HepG2 (cell line): ENCODE results near the gene FLAD1. TPM values are rescaled to one million over a fixed set of nuclear protein-coding genes. Genes with fewer than 3 reads are reported as not detected.
A peak's percentile ranks its signal among the peaks of the same experiment; 100 is the strongest.

Source experiments
- ELF3 ChIP-seq: IDR thresholded peaks from 2 replicates; pipeline ENCODE4 v1.6.1; 2016; ENCODE audit warnings: missing genetic modification reagents, missing compliant biosample characterization
- FOXA3 ChIP-seq: IDR thresholded peaks from 2 replicates; pipeline ENCODE4 v1.6.1; 2016; ENCODE audit warnings: missing genetic modification reagents, missing compliant biosample characterization
- GLI4 ChIP-seq: sonication (generic); formaldehyde crosslinking; IDR thresholded peaks from 2 replicates; pipeline ENCODE4 v1.5.1; 2020; ENCODE audit warnings: missing genetic modification reagents, mild to moderate bottlenecking, moderate library complexity, borderline replicate concordance
- HMG20B ChIP-seq: conservative IDR thresholded peaks from 2 replicates; pipeline ENCODE4 v1.6.1; 2016; ENCODE audit warnings: missing genetic modification reagents, missing compliant biosample characterization
- JUN ChIP-seq: sonication (generic); formaldehyde crosslinking; IDR thresholded peaks from 2 replicates; pipeline ENCODE4 v1.4.0; 2020; ENCODE audit warnings: mild to moderate bottlenecking, missing genetic modification reagents
- MTERF4 ChIP-seq: sonication (generic); formaldehyde crosslinking; IDR thresholded peaks from 2 replicates; pipeline ENCODE4 v1.8.0; 2023; ENCODE audit warnings: mild to moderate bottlenecking, missing genetic modification reagents
- NR2C2 ChIP-seq: sonication (generic); formaldehyde crosslinking; IDR thresholded peaks from 2 replicates; pipeline ENCODE4 v1.4.0; 2020; ENCODE audit warnings: missing genetic modification reagents, mild to moderate bottlenecking, moderate library complexity, borderline replicate concordance
- PHB2 ChIP-seq: fragments of 450-650 bp; IDR thresholded peaks from 2 replicates; pipeline ENCODE4 v1.6.1; 2018; ENCODE audit not compliant: partially characterized antibody
- SIX1 ChIP-seq: sonication (generic); formaldehyde crosslinking; IDR thresholded peaks from 2 replicates; pipeline ENCODE4 v1.4.0; 2020; ENCODE audit warnings: missing genetic modification reagents, borderline replicate concordance
- SMAD1 ChIP-seq: sonication (generic); formaldehyde crosslinking; IDR thresholded peaks from 2 replicates; pipeline ENCODE4 v1.4.0; 2020; ENCODE audit warnings: missing genetic modification reagents, low read depth, mild to moderate bottlenecking, borderline replicate concordance
- TRIM22 ChIP-seq: fragments of 450-650 bp; IDR thresholded peaks from 2 replicates; pipeline ENCODE4 v1.6.1; 2017
- XRCC5 ChIP-seq: fragments of 200-400 bp; formaldehyde crosslinking; optimal IDR thresholded peaks from 2 replicates; pipeline ENCODE3; 2017; ENCODE audit warnings: mild to moderate bottlenecking, low read length
- ZNF101 ChIP-seq: sonication (generic); formaldehyde crosslinking; IDR thresholded peaks from 2 replicates; pipeline ENCODE4 v1.4.0; 2020; ENCODE audit warnings: mild to moderate bottlenecking, low read depth, missing genetic modification reagents, borderline replicate concordance
- ZNF276 ChIP-seq: sonication (generic); formaldehyde crosslinking; IDR thresholded peaks from 2 replicates; pipeline ENCODE4 v1.4.0; 2020; ENCODE audit warnings: mild to moderate bottlenecking, low read depth, missing genetic modification reagents
- ZNF333 ChIP-seq: sonication (generic); formaldehyde crosslinking; IDR thresholded peaks from 2 replicates; pipeline ENCODE4 v1.4.0; 2020; ENCODE audit warnings: mild to moderate bottlenecking, missing genetic modification reagents, borderline replicate concordance
- ZNF343 ChIP-seq: sonication (generic); formaldehyde crosslinking; IDR thresholded peaks from 2 replicates; pipeline ENCODE4 v1.4.0; 2020; ENCODE audit warnings: mild to moderate bottlenecking, missing genetic modification reagents
- ZNF383 ChIP-seq: sonication (generic); formaldehyde crosslinking; IDR thresholded peaks from 2 replicates; pipeline ENCODE4 v1.4.0; 2020; ENCODE audit warnings: missing genetic modification reagents, mild to moderate bottlenecking, borderline replicate concordance
- ZNF7 ChIP-seq: IDR thresholded peaks from 2 replicates; pipeline ENCODE4 v1.6.1; 2016; ENCODE audit warnings: missing biosample characterization, missing genetic modification reagents
- ZNF780A ChIP-seq: sonication (generic); formaldehyde crosslinking; IDR thresholded peaks from 2 replicates; pipeline ENCODE4 v1.8.0; 2022; ENCODE audit warnings: mild to moderate bottlenecking, missing genetic modification reagents, moderate library complexity
- polyA plus RNA-seq, 8 experiments: library from polyadenylated mRNA; depleted of rRNA in 3 of 8; stranded (reverse) in 7 of 8; unstranded in 1 of 8; fragments of >200 nt; fragmentation: Illumina TruSeq in 4 of 8; extraction: Trizol in 4 of 8; gene quantifications; 2 replicates each; pipeline versions ENCODE4 v1.2.1 to v1.2.3, GENCODE V29; 2011 to 2016; ENCODE audit warnings: low read depth in 4 of 8, missing spikeins in 1 of 8, mixed read lengths in 1 of 8; ENCODE audit not compliant: insufficient read depth in 1 of 8
- total RNA-seq, 5 experiments: library from RNA; depleted of rRNA; stranded (reverse); fragments of >200 nt; fragmentation: Illumina TruSeq; extraction: Trizol; gene quantifications; 2 replicates each; pipeline ENCODE4 v1.2.3, GENCODE V29; 2016; ENCODE audit warnings: low read depth in 1 of 5
- TF ChIP-seq, protein P1 (sequence below): sonication (generic); formaldehyde crosslinking; conservative IDR thresholded peaks from 2 replicates; pipeline ENCODE4 v1.5.0; 2020; ENCODE audit warnings: missing genetic modification reagents
- TF ChIP-seq, protein P2 (sequence below): sonication (generic); formaldehyde crosslinking; IDR thresholded peaks from 2 replicates; pipeline ENCODE4 v1.9.0; 2021; ENCODE audit warnings: missing genetic modification reagents, mild to moderate bottlenecking, borderline replicate concordance

The FLAD1 gene
- total and polyA plus RNA-seq, 2 of the 13 experiments (the other 11 are each of a cell fraction or from before 2014, with no cell fraction given) = 25.9 to 32.8 TPM

DNA sequence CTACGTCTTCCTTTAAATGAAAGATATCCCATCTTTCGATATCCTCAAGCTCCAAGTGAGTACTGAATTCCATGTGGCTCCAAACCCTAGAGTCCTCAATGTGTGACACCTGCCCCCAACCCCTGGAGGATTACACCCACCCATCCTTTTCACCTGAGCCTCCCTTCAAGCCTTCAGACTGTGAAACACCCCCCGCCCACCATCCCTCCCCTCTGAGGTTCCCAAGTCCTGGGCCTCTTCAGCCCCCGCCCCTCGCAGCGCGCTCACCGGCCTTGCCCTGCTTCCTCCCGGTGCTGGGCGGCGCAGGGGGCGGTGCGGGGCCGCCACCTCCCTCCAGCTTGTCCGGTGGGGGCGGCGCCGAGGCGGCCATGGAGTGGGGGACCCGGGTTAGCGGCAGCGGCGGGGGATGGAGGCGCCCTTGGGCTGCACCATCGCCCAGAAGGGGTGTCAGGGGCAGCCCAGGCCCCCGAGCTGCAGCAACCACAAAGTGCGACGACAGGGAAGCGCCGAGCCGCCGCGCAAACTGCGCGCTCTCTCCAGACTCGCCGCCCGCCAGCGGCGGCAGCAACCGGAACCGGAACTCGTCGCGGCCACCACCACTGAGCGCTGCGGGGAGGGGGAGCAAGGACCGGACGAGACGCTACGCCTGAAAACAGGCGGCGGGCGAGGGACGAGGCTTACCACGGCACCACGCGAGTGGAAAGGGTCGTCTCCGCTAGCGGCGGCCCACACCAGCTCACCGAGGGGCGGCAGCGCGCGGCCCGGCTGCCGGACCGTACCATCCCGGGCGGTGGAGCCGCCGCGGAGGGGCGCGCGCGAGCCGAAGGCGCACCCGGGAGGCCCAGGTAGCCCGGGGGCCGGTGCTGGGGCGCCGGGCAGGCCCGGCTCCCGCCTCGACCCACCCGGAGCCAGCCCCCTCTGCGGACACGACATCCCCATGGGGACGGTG lies 21.7 kb upstream of the FLAD1 start, which contains the start of gene PYGO2 (continued):
- TF ChIP-seq, protein P1, sequence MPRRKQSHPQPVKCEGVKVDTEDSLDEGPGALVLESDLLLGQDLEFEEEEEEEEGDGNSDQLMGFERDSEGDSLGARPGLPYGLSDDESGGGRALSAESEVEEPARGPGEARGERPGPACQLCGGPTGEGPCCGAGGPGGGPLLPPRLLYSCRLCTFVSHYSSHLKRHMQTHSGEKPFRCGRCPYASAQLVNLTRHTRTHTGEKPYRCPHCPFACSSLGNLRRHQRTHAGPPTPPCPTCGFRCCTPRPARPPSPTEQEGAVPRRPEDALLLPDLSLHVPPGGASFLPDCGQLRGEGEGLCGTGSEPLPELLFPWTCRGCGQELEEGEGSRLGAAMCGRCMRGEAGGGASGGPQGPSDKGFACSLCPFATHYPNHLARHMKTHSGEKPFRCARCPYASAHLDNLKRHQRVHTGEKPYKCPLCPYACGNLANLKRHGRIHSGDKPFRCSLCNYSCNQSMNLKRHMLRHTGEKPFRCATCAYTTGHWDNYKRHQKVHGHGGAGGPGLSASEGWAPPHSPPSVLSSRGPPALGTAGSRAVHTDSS (CRISPR knock-in tag) = 0 out of 2 replicates have a peak, but pooled peaks have one; percentile 87
- TF ChIP-seq NR2C2 (CRISPR knock-in tag) (peak; percentile 81), ZNF343 (CRISPR knock-in tag) (peak; percentile 83; the same call in 1 of the 2 replicates), SMAD1 (CRISPR knock-in tag) (peak; percentile 83; the same call in 1 of the 2 replicates), ZNF7 (CRISPR knock-in tag) (no peak), PHB2 (no peak), ZNF383 (CRISPR knock-in tag) (no peak), ZNF101 (CRISPR knock-in tag) (no peak), XRCC5 (peak; percentile 46), FOXA3 (CRISPR knock-in tag) (peak; percentile 41), GLI4 (CRISPR knock-in tag) (no peak; the same call in 1 of the 2 replicates), ZNF333 (CRISPR knock-in tag) (no peak), JUN (CRISPR knock-in tag) (no peak), ZNF276 (no peak; the same call in 1 of the 2 replicates), MTERF4 (CRISPR knock-in tag) (0 out of 2 replicates have a peak, but pooled peaks have one; percentile 41), ELF3 (CRISPR knock-in tag) (peak; percentile 41), TRIM22 (no peak), ZNF780A (no peak), SIX1 (CRISPR knock-in tag) (no peak; the same call in 1 of the 2 replicates), HMG20B (no peak)
- TF ChIP-seq, protein P2, sequence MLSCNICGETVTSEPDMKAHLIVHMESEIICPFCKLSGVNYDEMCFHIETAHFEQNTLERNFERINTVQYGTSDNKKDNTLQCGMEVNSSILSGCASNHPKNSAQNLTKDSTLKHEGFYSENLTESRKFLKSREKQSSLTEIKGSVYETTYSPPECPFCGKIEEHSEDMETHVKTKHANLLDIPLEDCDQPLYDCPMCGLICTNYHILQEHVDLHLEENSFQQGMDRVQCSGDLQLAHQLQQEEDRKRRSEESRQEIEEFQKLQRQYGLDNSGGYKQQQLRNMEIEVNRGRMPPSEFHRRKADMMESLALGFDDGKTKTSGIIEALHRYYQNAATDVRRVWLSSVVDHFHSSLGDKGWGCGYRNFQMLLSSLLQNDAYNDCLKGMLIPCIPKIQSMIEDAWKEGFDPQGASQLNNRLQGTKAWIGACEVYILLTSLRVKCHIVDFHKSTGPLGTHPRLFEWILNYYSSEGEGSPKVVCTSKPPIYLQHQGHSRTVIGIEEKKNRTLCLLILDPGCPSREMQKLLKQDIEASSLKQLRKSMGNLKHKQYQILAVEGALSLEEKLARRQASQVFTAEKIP (CRISPR knock-in tag) = no peak
